Lower leg skin (tissue), 4 donors: ENCODE measurements around the gene IKZF1. TPM values are rescaled to one million over a fixed set of nuclear protein-coding genes. Genes with fewer than 3 reads are reported as not detected.

ENCODE experiments used
- DNase-seq, 2 donors: peaks; one replicate each; pipeline ENCODE4 v3.0.0-alpha.2; 2019; ENCODE audit warnings: low spot score in 2 of 2
- H3K4me3 ChIP-seq: fragments of 200-600 bp; sonication (generic); 2 replicates; pipeline ENCODE4 v1.5.1; 2017; ENCODE audit warnings: mild to moderate bottlenecking, low read depth; ENCODE audit not compliant: poor library complexity, severe bottlenecking
- POLR2A ChIP-seq, 2 donors: fragments of 450-650 bp; IDR thresholded peaks; one replicate each; pipeline ENCODE4 v1.6.1; 2016 to 2017; ENCODE audit warnings: antibody characterized with exemption in 2 of 2, mild to moderate bottlenecking in 1 of 2, moderate library complexity in 1 of 2
- WGBS, 2 donors: methylation state at CpG; one replicate each; pipeline ENCODE4 v1.1.5; 2018; 5-methylcytosine and 5-hydroxymethylcytosine counted together
- intact Hi-C: fragments of 100-400 bp; cut with DNase I; formaldehyde crosslinking; loops from one replicate; pipeline ENCODE4 v1.15.0; 2023; ENCODE audit warnings: low total_unique reads
- total RNA-seq, 4 donors: library from RNA; depleted of rRNA; stranded (reverse); fragments of >200 nt; gene quantifications; one replicate each; pipeline ENCODE4 v1.1.0, GENCODE V29; 2016
- TF ChIP-seq, protein P1 (sequence below), 3 donors: fragments of 450-650 bp; IDR thresholded peaks; one replicate each; pipeline ENCODE4 v1.5.1; 2016; ENCODE audit warnings: antibody characterized with exemption in 3 of 3, mild to moderate bottlenecking in 3 of 3, moderate library complexity in 2 of 3

Gene IKZF1
- total RNA-seq, 4 donors from 2014 or later: 5.3 to 10.8 (median 7.6) TPM

DNA sequence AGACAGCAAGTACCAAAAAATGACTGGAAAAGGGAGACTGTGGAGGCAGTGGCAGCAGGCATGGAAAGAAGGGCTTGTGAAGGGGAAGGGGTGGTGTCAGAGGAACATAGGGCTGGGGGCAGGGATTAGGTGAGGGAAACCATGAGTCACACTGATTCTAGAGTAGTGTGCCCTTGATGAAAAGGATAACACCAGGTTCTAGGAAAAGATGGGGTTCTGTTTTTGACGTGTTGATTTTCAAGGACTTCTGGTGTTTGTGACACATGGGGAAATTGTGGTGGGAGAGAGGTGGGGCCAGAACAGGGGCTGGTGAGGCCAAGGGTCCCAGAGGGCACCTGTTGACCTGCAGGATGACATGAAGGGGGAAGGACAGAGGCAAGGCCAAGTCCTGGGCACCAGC lies 88.6 kb downstream of the IKZF1 start:
- H3K4me3 ChIP-seq: no peak overlapping the region
- 70 to 77% methylated on average over 1 of the region's 1 CpG for WGBS, 2 donors
- intact Hi-C loops: no loop called here
- no peak for DNase-seq
- TF ChIP-seq, protein P1, sequence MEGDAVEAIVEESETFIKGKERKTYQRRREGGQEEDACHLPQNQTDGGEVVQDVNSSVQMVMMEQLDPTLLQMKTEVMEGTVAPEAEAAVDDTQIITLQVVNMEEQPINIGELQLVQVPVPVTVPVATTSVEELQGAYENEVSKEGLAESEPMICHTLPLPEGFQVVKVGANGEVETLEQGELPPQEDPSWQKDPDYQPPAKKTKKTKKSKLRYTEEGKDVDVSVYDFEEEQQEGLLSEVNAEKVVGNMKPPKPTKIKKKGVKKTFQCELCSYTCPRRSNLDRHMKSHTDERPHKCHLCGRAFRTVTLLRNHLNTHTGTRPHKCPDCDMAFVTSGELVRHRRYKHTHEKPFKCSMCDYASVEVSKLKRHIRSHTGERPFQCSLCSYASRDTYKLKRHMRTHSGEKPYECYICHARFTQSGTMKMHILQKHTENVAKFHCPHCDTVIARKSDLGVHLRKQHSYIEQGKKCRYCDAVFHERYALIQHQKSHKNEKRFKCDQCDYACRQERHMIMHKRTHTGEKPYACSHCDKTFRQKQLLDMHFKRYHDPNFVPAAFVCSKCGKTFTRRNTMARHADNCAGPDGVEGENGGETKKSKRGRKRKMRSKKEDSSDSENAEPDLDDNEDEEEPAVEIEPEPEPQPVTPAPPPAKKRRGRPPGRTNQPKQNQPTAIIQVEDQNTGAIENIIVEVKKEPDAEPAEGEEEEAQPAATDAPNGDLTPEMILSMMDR (IDR thresholded peaks at IDR 0.05): no peak
- TF ChIP-seq POLR2A (IDR thresholded peaks at IDR 0.05): no peak

DNA sequence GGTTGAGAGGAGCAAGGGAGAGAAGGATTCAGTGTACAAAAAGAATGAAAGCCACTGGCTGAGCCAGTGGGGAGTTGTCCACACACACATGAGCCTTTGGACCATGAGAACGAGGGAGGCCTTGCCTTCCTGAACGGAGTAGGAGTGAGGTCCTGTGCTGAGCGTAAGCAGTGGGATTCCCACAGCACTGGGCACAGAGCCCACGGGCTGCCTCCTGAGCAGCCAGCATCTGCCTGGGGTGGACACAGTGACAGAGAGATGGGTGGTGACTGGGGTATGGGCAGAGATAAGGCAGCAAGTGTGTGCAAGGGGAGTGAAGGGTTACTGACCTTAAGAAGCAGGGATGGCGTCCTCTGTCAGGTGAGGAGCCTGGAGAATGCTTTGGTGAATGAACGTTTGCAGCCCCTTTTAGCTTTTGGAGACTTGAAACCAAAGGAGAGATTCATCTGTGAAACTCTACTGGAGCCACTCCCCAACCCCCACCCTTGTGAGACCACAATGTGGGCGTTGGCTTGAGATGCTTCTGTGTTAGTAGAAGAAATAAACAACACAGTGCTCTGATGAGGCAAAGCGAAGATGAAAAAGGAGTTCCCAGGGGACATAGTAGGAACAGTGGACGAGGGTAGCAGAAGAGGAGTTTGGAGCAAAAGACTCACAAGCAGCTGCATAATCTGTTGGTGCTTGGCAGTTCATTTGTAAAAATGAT lies 89.2 kb downstream of the IKZF1 start:
- intact Hi-C loops: no loop called here
- whole genome bisulfite sequencing, 2 donors: 61 to 66% methylated on average over 9 of the region's 9 CpGs

DNA sequence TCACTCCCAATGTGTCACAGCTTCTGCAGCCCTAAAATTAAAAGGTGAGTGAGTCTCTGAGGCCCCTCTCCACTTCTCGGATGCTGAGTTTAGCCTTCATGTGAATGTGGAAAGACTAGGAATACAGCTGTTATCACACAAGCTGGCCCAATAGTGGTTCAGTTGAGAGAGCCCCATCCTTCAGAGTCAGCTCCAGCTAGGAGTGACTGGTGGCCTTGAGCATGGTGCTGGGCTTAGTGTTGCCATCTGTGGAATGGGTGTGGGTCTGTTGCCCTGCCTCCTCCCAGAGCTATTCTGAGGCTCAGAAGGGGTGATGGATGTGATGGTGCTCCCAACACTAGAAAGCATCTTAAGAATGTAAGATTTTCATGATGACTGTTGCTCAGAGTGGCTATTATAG lies 89.8 kb downstream of the IKZF1 start:
- no peak for DNase-seq
- TF ChIP-seq POLR2A (IDR thresholded peaks at IDR 0.05): no peak
- TF ChIP-seq, protein P1 (IDR thresholded peaks at IDR 0.05): no peak
- 88 to 100% methylated on average over 1 of the region's 1 CpG for WGBS, 2 donors
- H3K4me3 ChIP-seq: no peak overlapping the region
- intact Hi-C loops: no loop called here

More for the DNA sequence above, 89.2 kb downstream of the IKZF1 start:
- no peak for DNase-seq
- H3K4me3 ChIP-seq: no peak overlapping the region
- TF ChIP-seq, protein P1 (IDR thresholded peaks at IDR 0.05): no peak
- TF ChIP-seq POLR2A (IDR thresholded peaks at IDR 0.05): no peak

DNA sequence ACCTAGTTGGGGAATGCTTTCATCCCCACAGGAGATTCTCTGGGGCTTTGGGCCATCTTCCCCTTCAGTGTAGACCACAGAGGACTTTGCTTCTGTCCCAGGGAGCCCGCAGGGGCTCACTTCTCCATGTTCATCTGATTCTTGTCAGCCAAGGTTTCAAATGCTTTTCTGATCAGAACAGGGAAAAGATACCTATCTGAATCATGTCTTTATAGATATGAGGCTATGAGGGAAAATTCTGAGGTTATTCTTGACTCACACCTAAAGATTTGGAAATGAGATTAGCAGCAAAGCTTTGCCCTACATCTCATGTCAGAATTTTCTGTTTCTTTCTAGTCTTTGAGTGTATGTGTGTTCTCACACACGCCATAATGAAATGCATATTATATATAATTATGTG lies 92.3 kb downstream of the IKZF1 start:
- intact Hi-C loops: no loop called here
- 76 to 80% methylated on average over 2 of the region's 2 CpGs for WGBS, 2 donors
- H3K4me3 ChIP-seq: no peak overlapping the region
- no peak for DNase-seq
- TF ChIP-seq, protein P1 (IDR thresholded peaks at IDR 0.05): no peak
- TF ChIP-seq POLR2A (IDR thresholded peaks at IDR 0.05): no peak

DNA sequence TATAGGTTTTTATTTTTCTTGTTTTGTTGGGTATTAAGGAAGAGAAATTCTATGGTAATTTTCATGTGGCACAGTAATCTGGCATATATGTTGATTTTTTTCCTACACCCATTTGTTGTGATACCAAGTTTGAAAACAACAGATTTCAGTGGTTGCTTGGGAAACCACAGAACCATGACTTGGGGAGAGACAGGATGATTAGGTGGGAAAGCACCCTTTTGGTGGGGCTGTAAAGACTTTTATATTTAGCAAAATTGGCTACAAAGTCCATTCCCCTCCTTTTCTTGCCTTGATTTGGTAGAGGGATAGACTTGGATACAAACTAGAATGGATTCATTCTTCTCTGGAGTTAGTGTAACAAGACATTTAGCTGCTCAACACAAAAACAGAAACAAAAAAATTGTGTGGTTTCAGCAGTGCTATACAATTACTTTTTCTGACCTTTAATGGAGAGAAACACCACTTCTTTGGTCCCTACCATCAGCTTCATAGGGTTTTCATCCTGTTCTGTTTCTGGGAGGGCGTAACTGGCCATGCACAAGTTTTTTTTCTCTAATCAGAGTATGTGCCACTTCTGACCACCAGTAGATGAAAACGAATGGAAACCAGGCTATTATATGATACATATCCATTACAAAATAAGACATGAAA lies 92.9 kb downstream of the IKZF1 start:
- TF ChIP-seq, protein P1 (IDR thresholded peaks at IDR 0.05): no peak
- no peak for TF ChIP-seq POLR2A (IDR thresholded peaks at IDR 0.05)
- DNase-seq: no peak
- H3K4me3 ChIP-seq: no peak overlapping the region
- intact Hi-C loops: no loop called here
- 74 to 79% methylated on average over 2 of the region's 2 CpGs for WGBS, 2 donors
